Heart right ventricle (tissue), 16 donors: Measurements from ENCODE around the gene MATCAP1. TPM values are rescaled to one million over a fixed set of nuclear protein-coding genes. Genes with fewer than 3 reads are reported as not detected.

ENCODE experiments used
- ATAC-seq, 8 donors: fragments of 200-7000 bp; cut with Tn5 transposase; one replicate each; pipeline ENCODE4 v1.9.1; 2020; ENCODE audit warnings: mild to moderate bottlenecking in 8 of 8, moderate library complexity in 8 of 8, moderate number of reproducible peaks in 1 of 8
- DNase-seq, 2 donors: peaks; one replicate each; pipeline ENCODE4 v3.0.0-alpha.2; 2020
- H3K27ac ChIP-seq, 10 donors: fragments of 200-600 bp; sonication (generic) in 2 of 10; one replicate each; pipeline versions ENCODE4 v1.5.0 to v1.8.0; 2020 to 2022; ENCODE audit warnings: mild to moderate bottlenecking in 3 of 10
- H3K27me3 ChIP-seq, 7 donors: fragments of 200-600 bp; one replicate each; pipeline ENCODE4 v1.8.0; 2021 to 2022; ENCODE audit warnings: mild to moderate bottlenecking in 2 of 7
- H3K36me3 ChIP-seq, 9 donors: fragments of 200-600 bp; sonication (generic) in 1 of 9; one replicate each; pipeline versions ENCODE4 v1.5.0 to v1.8.0; 2020 to 2022; ENCODE audit warnings: mild to moderate bottlenecking in 2 of 9
- H3K4me1 ChIP-seq, 9 donors: fragments of 200-600 bp; sonication (generic) in 1 of 9; one replicate each; pipeline versions ENCODE4 v1.5.0 to v1.8.0; 2020 to 2022; ENCODE audit warnings: mild to moderate bottlenecking in 4 of 9
- H3K4me3 ChIP-seq, 10 donors: fragments of 200-600 bp; sonication (generic) in 2 of 10; one replicate each; pipeline versions ENCODE4 v1.5.0 to v1.8.0; 2020 to 2022; ENCODE audit warnings: mild to moderate bottlenecking in 7 of 10, moderate library complexity in 2 of 10
- H3K9me3 ChIP-seq, 11 donors: fragments of 200-600 bp in 10 of 11; sonication (generic) in 2 of 11; one replicate each; pipeline versions ENCODE4 v1.5.0 to v1.8.0; 2013 to 2022; ENCODE audit warnings: mild to moderate bottlenecking in 2 of 11, control low read depth in 1 of 11, moderate library complexity in 1 of 11
- WGBS, 2 donors: extraction: QIAGEN DNeasy Blood & Tissue Kit; methylation state at CpG; one replicate each; pipeline ENCODE4 v1.1.7; 2013; ENCODE audit warnings: inconsistent platforms in 1 of 2; 5-methylcytosine and 5-hydroxymethylcytosine counted together
- intact Hi-C, 10 donors: fragments of 100-400 bp; cut with DNase I; formaldehyde crosslinking; loops; one replicate each; pipeline versions ENCODE4 v1.11.1 to v1.14.2; 2022
- polyA plus RNA-seq, 2 donors: library from polyadenylated mRNA; stranded (reverse); fragments of 200-250 nt; gene quantifications; one replicate each; pipeline ENCODE4 v1.2.3, GENCODE V29; 2013
- total RNA-seq, 10 donors: library from RNA; stranded (reverse); fragmentation: NEBNext Ultra II Directional in 3 of 10; extraction: Animal tissue kit (Norgen Biotek cat#: 25700) in 3 of 10; gene quantifications; one replicate each; pipeline versions ENCODE4 v1.2.1 to v1.2.4, GENCODE V29; 2021 to 2023
- TF ChIP-seq, protein P1 (sequence below), 9 donors: fragments of 200-600 bp; sonication (generic) in 2 of 9; IDR thresholded peaks; one replicate each; pipeline versions ENCODE4 v1.5.0 to v1.8.0; 2021 to 2022; ENCODE audit warnings: antibody characterized with exemption in 9 of 9, mild to moderate bottlenecking in 5 of 9, moderate library complexity in 1 of 9
- donor health status: Arrhythmogenic right ventricular cardiomyopathy.
- donor health status: ischemic (EF 13 %, LVEDD 7.1; RV severe dilation, severe dysfunction).
- donor health status: healthy with polysubstance abuse.
- donor health status: DM: no; HTN: yes; CAD: no.
- donor health status: DM: no; HTN: no; CAD: no.
- donor health status: ischemic (EF 25% LVEDD 6.9; RV normal size, moderate dysfunction).
- donor health status: ischemic (EF 25% LVEDD 5.7; RV mildly dilated, moderate dysfunction).
- donor health status: healthy.
- donor health status: DM: yes; HTN: yes; CAD: no.
- donor health status: Ischemic cardiomyopathy.
- donor health status: ischemic (EF 35%, LVEDD 5.7; RV mildly dilated, moderate dysfunction).
- donor health status: nonischemic (EF 11% LVEDD 7.7; RV severe dilation, severe dysfunction).
- donor health status: DM: yes; HTN: yes; CAD: no.
- donor health status: PGD.
- donor health status: ischemic (EF 29% LVEDD 5.4; RV normal size, mild dysfunction).
- donor health status: nonischemic (EF 23%, LVEDD 6.1; RV moderate dilation, normal function).

The MATCAP1 gene
- total and polyA plus RNA-seq, 12 donors = 8.0 to 30.9 (median 13.1) TPM

DNA sequence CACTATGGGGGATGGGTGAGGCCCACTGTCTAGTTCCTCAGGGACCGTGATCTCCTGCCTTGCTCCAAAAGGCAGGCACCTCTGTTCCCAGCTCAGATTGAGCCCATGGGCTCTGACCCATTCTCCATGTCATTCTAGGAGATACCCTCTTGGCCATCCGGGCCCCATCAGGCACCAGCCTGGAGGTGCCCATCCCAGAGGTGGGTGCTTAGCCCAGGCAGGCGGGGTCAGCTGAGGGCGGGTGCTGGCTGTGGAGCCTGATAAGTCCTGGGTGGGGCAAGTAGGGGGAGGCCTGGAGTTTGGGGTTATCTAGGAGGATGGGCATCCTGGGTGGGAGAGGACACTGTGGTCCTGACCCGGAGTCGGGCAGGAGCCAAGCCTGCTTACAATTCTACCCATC lies 10.5 kb upstream of the MATCAP1 start:
- DNase-seq (no peak), ATAC-seq (no peak)
- H3K9me3 ChIP-seq = no peaks in the 10 kb centered on the region
- no peak overlapping the region for H3K4me3 ChIP-seq
- no peak overlapping the region for H3K27ac ChIP-seq
- TF ChIP-seq, protein P1, sequence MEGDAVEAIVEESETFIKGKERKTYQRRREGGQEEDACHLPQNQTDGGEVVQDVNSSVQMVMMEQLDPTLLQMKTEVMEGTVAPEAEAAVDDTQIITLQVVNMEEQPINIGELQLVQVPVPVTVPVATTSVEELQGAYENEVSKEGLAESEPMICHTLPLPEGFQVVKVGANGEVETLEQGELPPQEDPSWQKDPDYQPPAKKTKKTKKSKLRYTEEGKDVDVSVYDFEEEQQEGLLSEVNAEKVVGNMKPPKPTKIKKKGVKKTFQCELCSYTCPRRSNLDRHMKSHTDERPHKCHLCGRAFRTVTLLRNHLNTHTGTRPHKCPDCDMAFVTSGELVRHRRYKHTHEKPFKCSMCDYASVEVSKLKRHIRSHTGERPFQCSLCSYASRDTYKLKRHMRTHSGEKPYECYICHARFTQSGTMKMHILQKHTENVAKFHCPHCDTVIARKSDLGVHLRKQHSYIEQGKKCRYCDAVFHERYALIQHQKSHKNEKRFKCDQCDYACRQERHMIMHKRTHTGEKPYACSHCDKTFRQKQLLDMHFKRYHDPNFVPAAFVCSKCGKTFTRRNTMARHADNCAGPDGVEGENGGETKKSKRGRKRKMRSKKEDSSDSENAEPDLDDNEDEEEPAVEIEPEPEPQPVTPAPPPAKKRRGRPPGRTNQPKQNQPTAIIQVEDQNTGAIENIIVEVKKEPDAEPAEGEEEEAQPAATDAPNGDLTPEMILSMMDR (IDR thresholded peaks at IDR 0.05) = no peak
- H3K27me3 ChIP-seq = no peaks in the 10 kb centered on the region
- WGBS, 2 donors = 95 to 96% methylated on average over 6 of the region's 6 CpGs
- intact Hi-C loops = loop anchor here in 3 of 10 donors (5.0 kb wide), 2 partner anchors 33 to 53 kb away; partner anchors contain the start of genes TMEM208 (in 2 of the 3), FHOD1 (in 1 of the 3) and SLC9A5 (in 1 of the 3)
- peaks cover 3 to 63% (median 44%) of the 10 kb centered on the region in 9 donors for H3K36me3 ChIP-seq
- H3K4me1 ChIP-seq = peaks cover 18 to 69% (median 40%) of the 10 kb centered on the region in 9 donors

DNA sequence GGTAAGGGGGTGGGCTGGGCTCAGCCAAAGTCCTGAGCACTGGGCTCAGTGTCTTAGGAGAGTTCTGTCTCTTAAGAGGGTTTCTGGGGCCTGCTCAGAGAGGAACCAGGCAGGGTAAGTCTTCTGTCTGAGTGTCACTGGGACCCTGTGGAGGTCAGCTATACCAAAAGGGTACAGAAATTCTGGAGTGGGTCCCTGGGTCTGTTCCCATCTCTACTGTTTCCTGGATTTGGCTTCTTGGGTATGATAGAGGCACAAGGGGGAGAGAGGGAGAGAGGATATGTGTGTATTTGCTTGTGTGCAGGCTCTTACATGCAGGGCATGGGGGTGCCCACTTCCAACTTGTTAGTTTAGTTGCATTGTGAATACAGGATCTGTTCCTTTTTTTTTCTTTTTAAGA lies 9.8 kb upstream of the MATCAP1 start:
- Histone ChIP-seq H3K36me3 (peaks cover 3 to 56% (median 44%) of the 10 kb centered on the region in 9 donors), H3K4me3 (peak overlapping the region in 8 of 10 donors; percentile 78 to 100 (median 88)), H3K4me1 (peaks cover 18 to 66% (median 34%) of the 10 kb centered on the region in 9 donors), H3K9me3 (no peaks in the 10 kb centered on the region), H3K27me3 (no peaks in the 10 kb centered on the region), H3K27ac (peak overlapping the region in 4 of 10 donors; percentile 86 to 94 (median 90))
- no peak for ATAC-seq
- TF ChIP-seq, protein P1 (IDR thresholded peaks at IDR 0.05) = no peak
- no peak for DNase-seq
- intact Hi-C loops = loop anchor here in 3 of 10 donors (5.0 kb wide), 2 partner anchors 34 to 54 kb away; partner anchors contain the start of genes TMEM208 (in 2 of the 3), FHOD1 (in 1 of the 3) and SLC9A5 (in 1 of the 3)

- Histone ChIP-seq H3K9me3 (no peaks in the 10 kb centered on the region), H3K4me1 (peaks cover 18 to 59% (median 33%) of the 10 kb centered on the region in 9 donors), H3K27ac (peak overlapping the region in 9 of 10 donors; percentile 81 to 94 (median 86)), H3K27me3 (no peaks in the 10 kb centered on the region), H3K36me3 (peaks cover 3 to 49% (median 41%) of the 10 kb centered on the region in 9 donors), H3K4me3 (peak overlapping the region; percentile 78 to 100 (median 90))
- intact Hi-C loops = loop anchor here in 3 of 10 donors (5.0 kb wide), 2 partner anchors 34 to 54 kb away; partner anchors contain the start of genes TMEM208 (in 2 of the 3), FHOD1 (in 1 of the 3) and SLC9A5 (in 1 of the 3)
- TF ChIP-seq, protein P1 (IDR thresholded peaks at IDR 0.05) = no peak
- no peak for ATAC-seq
- DNase-seq = no peak
- 28 to 31% methylated on average over 17 of the region's 17 CpGs for WGBS, 2 donors
These were observed 9.1 kb upstream of the MATCAP1 start for GRCh38 chr16:67192781-67193361.

DNA sequence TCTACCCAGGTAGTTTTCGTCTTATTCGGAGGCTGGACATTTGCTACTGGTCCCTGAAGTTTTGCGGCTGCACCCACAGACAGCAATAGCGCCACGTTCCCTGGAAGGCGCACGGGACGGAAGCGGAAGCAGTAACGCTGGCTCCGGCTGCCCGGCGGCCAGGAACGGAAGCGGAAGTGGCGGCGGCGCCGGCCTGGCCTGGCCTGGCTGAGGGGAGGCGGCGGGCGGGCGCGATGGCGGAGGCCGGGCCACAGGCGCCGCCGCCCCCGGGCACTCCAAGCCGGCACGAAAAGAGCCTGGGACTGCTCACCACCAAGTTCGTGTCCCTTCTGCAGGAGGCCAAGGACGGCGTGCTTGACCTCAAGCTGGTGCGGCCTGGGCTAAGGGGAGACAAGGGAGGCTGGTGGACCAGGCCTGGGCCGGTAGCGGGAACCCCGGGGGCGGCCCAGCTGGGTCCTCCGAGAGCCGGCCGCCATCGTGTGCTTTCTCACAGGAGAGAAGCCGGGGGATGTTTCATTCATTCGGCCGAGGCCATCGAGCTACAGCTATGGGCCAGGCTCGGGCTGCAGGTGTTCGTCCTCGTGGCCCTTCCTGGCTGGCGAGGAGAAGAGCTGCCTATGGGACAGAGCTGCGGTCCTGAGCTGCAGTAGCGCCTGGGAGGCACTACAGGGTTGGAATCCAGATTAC lies 8.4 kb upstream of the MATCAP1 start, which contains the start of gene E2F4:
TSS of gene E2F4 (plus strand) at position 161 of the 687 bp plus-strand sequence. CDS start at position 234, 73 bp downstream.
- ATAC-seq (peak; percentile 88 to 97 (median 94)), DNase-seq (peak; percentile 92)
- Histone ChIP-seq H3K27ac (peak within 1 kb of the TSS; percentile 13 to 94 (median 86)), H3K36me3 (peaks cover 3 to 42% (median 34%) of the 10 kb centered on the region in 9 donors), H3K4me1 (peaks cover 18 to 52% (median 33%) of the 10 kb centered on the region in 9 donors), H3K9me3 (no peaks in the 10 kb centered on the region), H3K27me3 (no peaks in the 10 kb centered on the region), H3K4me3 (peak within 1 kb of the TSS; percentile 78 to 100 (median 90))
- WGBS, 2 donors = 0 to 1% methylated on average over 54 of the region's 54 CpGs
- TF ChIP-seq, protein P1 (IDR thresholded peaks at IDR 0.05) = peak in 1 of 9 donors; percentile 8
- intact Hi-C loops = loop anchor here in 4 of 10 donors (2.0 to 5.0 kb wide), 3 partner anchors 35 to 55 kb away; partner anchors contain the start of genes TMEM208 (in 3 of the 4), FHOD1 (in 1 of the 4) and SLC9A5 (in 1 of the 4)
